HG03045 (cell line): Measurements from ENCODE around the gene NDUFB6.
"Not testable (repeated sequence)": the region's sequence is repeated elsewhere in the genome, so short reads cannot be mapped to it uniquely, and the experiment has no call there.

Source experiments
- ATAC-seq: cut with Tn5 transposase; IDR thresholded peaks from one replicate; pipeline ENCODE4 v1.9.1; 2021; ENCODE audit warnings: mild to moderate bottlenecking, moderate library complexity; ENCODE audit not compliant: unreplicated experiment

The NDUFB6 gene

DNA sequence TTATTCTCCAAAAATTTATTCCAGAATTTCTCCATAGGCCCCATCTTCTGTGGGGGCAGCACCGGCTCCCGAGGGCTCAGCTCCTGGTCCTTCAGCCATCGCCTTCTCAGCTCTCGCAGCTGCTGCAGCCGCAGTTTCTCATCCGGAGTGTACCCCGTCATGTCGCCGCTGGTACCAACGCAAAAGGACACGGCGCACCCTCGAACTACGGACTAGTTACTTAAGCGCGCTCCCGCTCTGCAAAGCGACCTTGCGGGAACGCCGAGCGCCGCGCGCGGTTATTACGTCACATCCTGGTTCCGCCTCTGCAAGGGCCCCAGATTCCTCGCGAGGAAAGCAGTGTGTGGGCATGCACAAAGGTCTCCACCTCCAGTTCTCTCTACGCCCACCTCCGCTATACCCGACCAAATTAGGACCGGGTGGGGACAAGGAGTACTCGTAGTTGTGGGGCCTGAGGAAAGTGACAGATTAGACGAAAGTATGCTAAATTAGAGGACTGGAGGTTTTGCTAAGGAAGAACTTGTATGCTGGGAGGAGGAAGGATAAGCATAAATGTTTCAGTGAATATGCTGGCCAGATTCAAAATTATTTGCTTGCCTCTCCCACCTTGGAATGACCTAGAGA, at the start of gene NDUFB6:
Gene NDUFB6 (minus strand): TSS at position 260 of the 624 bp plus-strand sequence. CDS start 99 bp downstream, at position 161.
- peak; percentile 83 for ATAC-seq

- no peak for ATAC-seq
Observed at GRCh38 chr9:32618261-32618660, 45.3 kb upstream of the NDUFB6 start.

GRCh38 chr9:32606811-32607210, 33.9 kb upstream of the NDUFB6 start:
- no peak for ATAC-seq

DNA sequence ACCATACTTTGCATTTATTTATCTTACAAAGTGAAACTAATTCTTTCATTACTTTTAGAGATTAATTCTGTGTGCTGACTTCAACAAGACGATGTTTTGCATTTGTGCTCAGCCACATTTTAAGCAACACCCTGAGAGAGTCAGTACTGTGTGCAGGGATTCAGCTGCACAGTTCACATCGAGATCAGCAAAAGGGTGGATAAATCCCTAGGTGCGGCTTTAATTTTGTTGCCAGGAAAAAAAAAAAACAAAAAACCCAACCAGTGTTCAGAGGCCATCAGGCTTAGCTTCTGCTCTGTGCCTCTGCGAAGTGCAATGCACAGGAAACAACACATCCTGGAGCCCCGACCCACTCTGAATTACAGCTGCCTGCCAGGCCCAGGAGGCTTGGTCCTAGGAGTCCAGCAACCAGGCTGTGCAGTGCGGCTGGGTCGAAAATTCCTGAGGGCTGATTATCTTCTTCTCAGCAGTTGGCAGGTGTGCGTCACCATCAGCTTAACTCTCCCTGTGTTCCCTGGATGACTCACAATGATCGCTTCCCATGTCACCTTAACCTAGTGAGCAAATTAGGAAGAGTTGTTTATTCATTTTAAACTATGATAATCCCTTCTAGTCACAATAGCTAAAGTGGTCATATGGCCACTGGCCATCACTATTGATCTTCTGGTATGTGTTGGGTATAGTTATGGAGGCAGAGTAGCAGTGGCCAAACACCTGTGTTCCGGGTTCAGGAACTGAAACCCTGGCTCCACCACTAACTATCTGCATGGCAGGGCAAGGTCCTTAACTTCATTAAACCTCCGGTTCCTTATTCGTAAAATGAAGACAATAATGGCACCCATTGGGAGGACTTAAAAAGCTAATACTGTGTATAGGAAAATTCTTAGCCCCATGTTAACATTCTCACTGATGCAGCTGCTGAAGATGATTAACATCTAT, 31.2 kb upstream of the NDUFB6 start:
- ATAC-seq = peak; percentile 79

- not testable (repeated sequence) for ATAC-seq
Observed at GRCh38 chr9:32599021-32599420, 26.1 kb upstream of the NDUFB6 start.

- ATAC-seq = no peak
Observed at GRCh38 chr9:32596936-32597335, 24.0 kb upstream of the NDUFB6 start.

DNA sequence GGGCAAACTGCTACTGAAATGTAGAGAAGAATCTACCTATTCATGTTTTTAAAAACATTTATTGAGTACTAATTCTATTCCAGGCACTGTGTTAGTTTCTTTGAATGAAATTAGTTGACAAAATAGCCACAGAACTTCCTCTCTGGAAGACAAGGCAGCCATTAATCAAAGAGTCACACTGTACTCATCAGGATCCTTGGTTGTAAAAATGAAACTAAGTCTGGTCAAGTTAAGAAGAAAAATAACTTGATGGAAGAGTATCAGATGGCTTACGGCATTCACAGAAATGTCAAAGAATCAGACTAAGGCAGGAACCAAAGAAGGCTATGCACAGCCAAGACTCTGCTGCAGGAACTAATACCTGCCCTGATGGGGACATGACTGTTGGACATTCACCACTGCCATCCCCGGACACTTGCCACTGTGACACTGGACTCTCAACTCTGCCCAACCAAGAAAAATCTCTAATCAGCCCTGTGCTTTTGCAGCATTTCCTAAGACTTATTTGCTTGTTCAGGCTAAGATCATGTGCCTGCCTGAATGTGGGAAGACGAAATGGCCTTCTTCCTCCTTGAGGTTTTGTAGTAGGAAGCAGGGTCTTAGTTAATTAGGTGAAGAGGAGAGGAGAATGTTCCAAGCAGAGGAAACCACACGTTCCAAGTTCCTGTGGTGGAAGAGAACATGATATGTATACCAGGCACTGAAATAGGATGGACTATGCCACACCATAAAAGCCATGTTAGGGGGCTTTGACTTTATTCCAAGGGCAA, 23.3 kb upstream of the NDUFB6 start:
- no peak for ATAC-seq

DNA sequence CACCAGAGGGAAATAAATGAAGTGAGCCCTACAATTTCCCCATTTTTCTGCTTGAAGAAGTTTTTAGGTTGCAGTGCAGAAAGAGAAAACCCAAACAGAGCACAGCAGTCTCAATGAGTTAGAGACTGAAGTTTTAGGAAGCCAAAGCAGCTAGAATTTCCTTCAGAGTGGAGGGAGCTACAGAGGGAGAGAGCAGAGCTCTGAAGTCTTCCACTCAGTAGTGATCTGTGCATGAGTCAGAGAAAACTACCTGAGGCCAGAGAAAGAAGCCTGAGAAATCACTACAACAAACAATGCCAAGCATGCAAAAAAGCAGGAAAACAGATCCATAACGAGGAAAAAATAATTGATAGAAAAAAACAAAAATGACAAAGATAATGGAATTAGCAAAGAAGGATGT, 17.9 kb upstream of the NDUFB6 start:
- ATAC-seq = no peak

DNA sequence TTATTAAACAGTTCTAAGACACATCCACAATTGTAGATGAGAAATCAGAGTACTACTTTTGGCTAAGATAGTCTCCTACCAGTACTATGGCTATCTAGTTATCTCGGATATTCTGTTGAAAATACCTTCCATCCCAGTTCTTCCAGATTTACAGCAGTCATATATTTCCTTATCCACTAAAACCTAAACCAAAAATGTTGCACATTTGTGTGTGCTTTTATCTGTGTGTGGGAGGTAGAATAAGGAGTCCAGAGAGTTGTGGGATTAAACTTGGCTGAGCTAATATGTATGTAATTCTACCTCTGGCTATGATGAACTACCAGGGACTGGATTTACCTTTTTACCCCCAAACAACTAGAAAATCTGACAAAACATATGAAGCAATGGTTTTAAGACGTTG, 17.5 kb upstream of the NDUFB6 start:
- ATAC-seq = no peak

GRCh38 chr9:32589083-32589723, 16.2 kb upstream of the NDUFB6 start:
- peak; percentile 55 for ATAC-seq

DNA sequence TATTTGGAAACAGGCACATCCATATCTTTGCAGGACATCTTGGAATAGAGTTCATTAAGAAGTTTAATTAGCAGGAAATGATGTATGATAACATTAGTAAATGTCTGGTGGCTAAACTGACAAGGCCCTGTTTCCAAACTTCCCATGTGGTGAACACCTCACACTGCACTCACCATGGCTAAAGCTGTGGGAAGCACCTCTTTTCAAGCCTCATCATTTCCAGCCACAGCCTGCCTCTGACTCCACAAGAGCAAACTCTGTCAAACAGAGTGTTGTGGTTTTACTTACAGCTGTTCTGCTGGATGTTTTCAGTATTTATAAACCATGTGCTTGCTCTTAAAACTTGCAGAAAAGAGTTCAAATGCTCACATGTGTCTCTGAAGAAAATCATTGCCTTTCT, 14.9 kb upstream of the NDUFB6 start:
- no peak for ATAC-seq

DNA sequence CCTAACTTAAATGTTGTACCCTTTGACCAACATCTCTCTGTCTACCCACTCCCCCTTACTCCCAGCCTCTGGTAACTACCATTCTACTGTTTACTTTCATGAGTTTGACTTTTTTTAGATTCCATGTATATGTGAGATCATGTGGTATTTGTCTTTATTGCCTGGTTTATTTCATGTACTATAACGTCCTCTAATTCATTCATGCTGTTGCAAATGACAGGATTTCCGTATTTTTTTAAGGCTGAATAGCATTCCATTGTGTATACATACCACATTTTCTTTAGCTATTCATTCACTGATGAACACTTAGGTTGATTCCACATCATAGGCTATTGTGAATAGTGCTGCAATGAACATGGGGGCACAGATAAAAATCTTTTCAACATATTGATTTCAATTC, 11.8 kb upstream of the NDUFB6 start:
- no peak for ATAC-seq

GRCh38 chr9:32581512-32582143, 8.7 kb upstream of the NDUFB6 start:
- ATAC-seq = no peak

- ATAC-seq = no peak
Observed at GRCh38 chr9:32580631-32581300, 7.8 kb upstream of the NDUFB6 start.

GRCh38 chr9:32579706-32580331, 6.9 kb upstream of the NDUFB6 start:
- no peak for ATAC-seq

- ATAC-seq = no peak
Observed at GRCh38 chr9:32578976-32579375, 6.0 kb upstream of the NDUFB6 start.

GRCh38 chr9:32577316-32577715, 4.4 kb upstream of the NDUFB6 start:
- ATAC-seq = no peak

DNA sequence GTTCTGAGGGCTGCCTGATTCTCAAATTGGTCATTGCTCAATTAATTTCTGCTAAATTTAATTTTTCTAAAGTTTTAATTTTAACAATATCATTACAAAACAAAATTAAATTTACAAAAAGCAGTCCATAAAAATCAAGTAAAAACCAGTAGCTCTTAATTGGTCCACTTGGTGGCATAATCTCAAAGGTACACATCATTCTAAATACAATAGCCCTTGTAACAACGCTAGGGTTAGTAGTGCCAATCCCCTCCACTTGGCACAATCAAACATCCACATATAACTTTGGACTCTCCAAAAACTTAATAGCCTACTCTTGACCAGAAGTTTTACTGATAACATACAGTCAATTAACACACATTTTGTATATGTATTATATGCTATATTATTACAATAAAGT, 1.9 kb upstream of the NDUFB6 start:
- no peak for ATAC-seq

DNA sequence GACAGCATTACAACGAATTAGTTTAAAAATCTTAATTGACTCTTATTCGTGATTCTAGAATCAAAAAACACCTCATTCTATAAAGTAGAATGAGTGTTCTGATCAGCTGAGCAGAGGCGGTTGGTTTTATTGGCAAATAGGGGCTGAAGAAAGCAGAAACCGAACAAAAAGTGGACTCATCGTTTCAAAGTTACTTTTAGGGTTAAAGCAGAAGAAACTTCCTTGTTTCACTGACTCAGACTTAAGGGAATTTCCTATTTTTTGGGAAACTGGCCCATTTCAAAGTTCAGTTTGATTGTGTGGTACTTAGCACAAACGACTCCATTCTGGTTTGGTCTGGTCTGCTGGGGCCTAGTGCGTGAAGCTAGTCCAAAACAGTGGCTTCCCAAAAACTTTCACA, 862 bp upstream of the NDUFB6 start:
- ATAC-seq = no peak
